CD4-positive, alpha-beta T cell treated with Interferon alpha-2 for 1 hour (primary cell): ENCODE results near the gene EDN3.

Source experiments
- DNase-seq, 2 donors: peaks; one replicate each; pipeline ENCODE4 v3.0.0-alpha.2; 2020 to 2022

The EDN3 gene

GRCh38 chr20:59300333-59301081 lies at the start of gene EDN3:
Gene EDN3 (plus strand): TSS chr20:59300611. CDS start chr20:59300813, 202 bp downstream.
- DNase-seq: no peak

- DNase-seq: peak in 1 of 2 donors; percentile 50
These were observed 47.1 kb upstream of the EDN3 start for GRCh38 chr20:59253325-59253724.

GRCh38 chr20:59253779-59254319 lies 46.6 kb upstream of the EDN3 start:
- peak; percentile 9 to 44 for DNase-seq

- no peak for DNase-seq
These were observed 45.2 kb upstream of the EDN3 start for GRCh38 chr20:59255256-59255655.

- DNase-seq: peak in 1 of 2 donors; percentile 16
These were observed 42.2 kb upstream of the EDN3 start for GRCh38 chr20:59258221-59258621.

GRCh38 chr20:59259946-59260345 lies 40.5 kb upstream of the EDN3 start:
- DNase-seq: no peak

GRCh38 chr20:59265298-59265697 lies 35.1 kb upstream of the EDN3 start:
- DNase-seq: no peak

GRCh38 chr20:59268870-59269269 lies 31.5 kb upstream of the EDN3 start:
- no peak for DNase-seq

GRCh38 chr20:59269411-59270025 lies 30.9 kb upstream of the EDN3 start:
- no peak for DNase-seq

GRCh38 chr20:59270380-59270779 lies 30.0 kb upstream of the EDN3 start:
- DNase-seq: no peak

- no peak for DNase-seq
These were observed 26.6 kb upstream of the EDN3 start for GRCh38 chr20:59273739-59274357.

- no peak for DNase-seq
These were observed 23.5 kb upstream of the EDN3 start for GRCh38 chr20:59276938-59277337.

- DNase-seq: no peak
These were observed 15.9 kb upstream of the EDN3 start for GRCh38 chr20:59284470-59284869.

GRCh38 chr20:59289994-59290393 lies 10.4 kb upstream of the EDN3 start:
- no peak for DNase-seq

- DNase-seq: no peak
These were observed 8.5 kb upstream of the EDN3 start for GRCh38 chr20:59291740-59292383.

- DNase-seq: no peak
These were observed 4.9 kb upstream of the EDN3 start for GRCh38 chr20:59295531-59295930.

- no peak for DNase-seq
These were observed 2.7 kb upstream of the EDN3 start for GRCh38 chr20:59297686-59298085.

- DNase-seq: no peak
These were observed 472 bp upstream of the EDN3 start for GRCh38 chr20:59299945-59300332.

- no peak for DNase-seq
These were observed 1.1 kb downstream of the EDN3 start for GRCh38 chr20:59301343-59302007.

- no peak for DNase-seq
These were observed 5.7 kb downstream of the EDN3 start for GRCh38 chr20:59305908-59306655.

GRCh38 chr20:59307270-59307669 lies 6.9 kb downstream of the EDN3 start:
- DNase-seq: no peak
